ENCODE results near the gene ZCCHC2.

DNA sequence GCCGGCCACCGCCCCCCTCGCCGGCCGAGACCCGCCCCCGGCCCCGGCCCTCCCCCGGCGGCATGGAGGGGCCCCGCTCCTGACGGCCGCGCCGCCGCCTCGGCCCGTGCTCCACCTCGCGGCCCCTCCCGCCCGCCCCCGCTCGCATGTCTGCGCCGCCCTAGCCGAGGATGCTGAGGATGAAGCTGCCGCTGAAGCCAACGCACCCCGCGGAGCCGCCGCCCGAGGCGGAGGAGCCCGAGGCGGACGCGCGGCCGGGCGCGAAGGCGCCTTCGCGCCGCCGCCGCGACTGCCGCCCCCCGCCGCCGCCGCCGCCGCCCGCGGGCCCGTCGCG is 397 bp downstream of the ZCCHC2 start:
- TF ChIP-seq, protein P1, sequence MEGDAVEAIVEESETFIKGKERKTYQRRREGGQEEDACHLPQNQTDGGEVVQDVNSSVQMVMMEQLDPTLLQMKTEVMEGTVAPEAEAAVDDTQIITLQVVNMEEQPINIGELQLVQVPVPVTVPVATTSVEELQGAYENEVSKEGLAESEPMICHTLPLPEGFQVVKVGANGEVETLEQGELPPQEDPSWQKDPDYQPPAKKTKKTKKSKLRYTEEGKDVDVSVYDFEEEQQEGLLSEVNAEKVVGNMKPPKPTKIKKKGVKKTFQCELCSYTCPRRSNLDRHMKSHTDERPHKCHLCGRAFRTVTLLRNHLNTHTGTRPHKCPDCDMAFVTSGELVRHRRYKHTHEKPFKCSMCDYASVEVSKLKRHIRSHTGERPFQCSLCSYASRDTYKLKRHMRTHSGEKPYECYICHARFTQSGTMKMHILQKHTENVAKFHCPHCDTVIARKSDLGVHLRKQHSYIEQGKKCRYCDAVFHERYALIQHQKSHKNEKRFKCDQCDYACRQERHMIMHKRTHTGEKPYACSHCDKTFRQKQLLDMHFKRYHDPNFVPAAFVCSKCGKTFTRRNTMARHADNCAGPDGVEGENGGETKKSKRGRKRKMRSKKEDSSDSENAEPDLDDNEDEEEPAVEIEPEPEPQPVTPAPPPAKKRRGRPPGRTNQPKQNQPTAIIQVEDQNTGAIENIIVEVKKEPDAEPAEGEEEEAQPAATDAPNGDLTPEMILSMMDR (CRISPR knock-in tag; IDR thresholded peaks at IDR 0.05), result no peak
- TF ChIP-seq, protein P2, sequence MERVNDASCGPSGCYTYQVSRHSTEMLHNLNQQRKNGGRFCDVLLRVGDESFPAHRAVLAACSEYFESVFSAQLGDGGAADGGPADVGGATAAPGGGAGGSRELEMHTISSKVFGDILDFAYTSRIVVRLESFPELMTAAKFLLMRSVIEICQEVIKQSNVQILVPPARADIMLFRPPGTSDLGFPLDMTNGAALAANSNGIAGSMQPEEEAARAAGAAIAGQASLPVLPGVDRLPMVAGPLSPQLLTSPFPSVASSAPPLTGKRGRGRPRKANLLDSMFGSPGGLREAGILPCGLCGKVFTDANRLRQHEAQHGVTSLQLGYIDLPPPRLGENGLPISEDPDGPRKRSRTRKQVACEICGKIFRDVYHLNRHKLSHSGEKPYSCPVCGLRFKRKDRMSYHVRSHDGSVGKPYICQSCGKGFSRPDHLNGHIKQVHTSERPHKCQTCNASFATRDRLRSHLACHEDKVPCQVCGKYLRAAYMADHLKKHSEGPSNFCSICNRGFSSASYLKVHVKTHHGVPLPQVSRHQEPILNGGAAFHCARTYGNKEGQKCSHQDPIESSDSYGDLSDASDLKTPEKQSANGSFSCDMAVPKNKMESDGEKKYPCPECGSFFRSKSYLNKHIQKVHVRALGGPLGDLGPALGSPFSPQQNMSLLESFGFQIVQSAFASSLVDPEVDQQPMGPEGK (CRISPR knock-in tag; IDR thresholded peaks at IDR 0.05), result no peak
- no peak for TF ChIP-seq POLR2AphosphoS2 (IDR thresholded peaks at IDR 0.05; ENCODE audit: low read depth, low read length)
- no peak for TF ChIP-seq SNRNP70 (IDR thresholded peaks at IDR 0.05; ENCODE audit: low read depth, low read length)
- TF ChIP-seq ZNF446 (CRISPR knock-in tag; IDR thresholded peaks at IDR 0.05), result no peak
- TF ChIP-seq, protein P3, sequence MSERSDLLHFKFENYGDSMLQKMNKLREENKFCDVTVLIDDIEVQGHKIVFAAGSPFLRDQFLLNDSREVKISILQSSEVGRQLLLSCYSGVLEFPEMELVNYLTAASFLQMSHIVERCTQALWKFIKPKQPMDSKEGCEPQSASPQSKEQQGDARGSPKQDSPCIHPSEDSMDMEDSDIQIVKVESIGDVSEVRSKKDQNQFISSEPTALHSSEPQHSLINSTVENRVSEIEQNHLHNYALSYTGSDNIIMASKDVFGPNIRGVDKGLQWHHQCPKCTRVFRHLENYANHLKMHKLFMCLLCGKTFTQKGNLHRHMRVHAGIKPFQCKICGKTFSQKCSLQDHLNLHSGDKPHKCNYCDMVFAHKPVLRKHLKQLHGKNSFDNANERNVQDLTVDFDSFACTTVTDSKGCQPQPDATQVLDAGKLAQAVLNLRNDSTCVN (CRISPR knock-in tag; IDR thresholded peaks at IDR 0.05; ENCODE audit: borderline replicate concordance), result no peak
